Kidney (tissue), 14 donors: ENCODE results near the gene FAM240B. TPM values are rescaled to one million over a fixed set of nuclear protein-coding genes. Genes with fewer than 3 reads are reported as not detected.

Source experiments
- DNase-seq, 5 donors: peaks; one replicate each; pipeline ENCODE4 v3.0.0-alpha.2; 2013 to 2020
- FAIRE-seq: peaks from 2 replicates; lab custom pipeline; 2012; peaks lifted over from hg19 to GRCh38; lab: Jason Lieb, UNC
- H3K27ac ChIP-seq, 2 donors: one replicate each; pipeline ENCODE4 v1.7.0; 2013; ENCODE audit warnings: low read depth in 2 of 2, low read length in 2 of 2, inconsistent platforms in 1 of 2
- H3K27me3 ChIP-seq: one replicate; pipeline ENCODE4 v1.7.1; 2013; ENCODE audit warnings: low read length, inconsistent platforms; ENCODE audit not compliant: control insufficient read depth, insufficient read depth
- H3K36me3 ChIP-seq, 3 donors: one replicate each; pipeline versions ENCODE4 v1.7.0 to v1.7.1; 2013; ENCODE audit warnings: low read length in 3 of 3, control low read depth in 1 of 3, inconsistent platforms in 1 of 3; ENCODE audit not compliant: insufficient read depth in 3 of 3, control insufficient read depth in 2 of 3
- H3K4me1 ChIP-seq, 3 donors: one replicate each; pipeline versions ENCODE4 v1.7.0 to v1.7.1; 2013; ENCODE audit warnings: low read length in 3 of 3, inconsistent platforms in 1 of 3, low read depth in 1 of 3; ENCODE audit not compliant: control insufficient read depth in 2 of 3, insufficient read depth in 2 of 3
- H3K4me3 ChIP-seq, 3 donors: one replicate each; pipeline versions ENCODE4 v1.7.0 to v1.8.1; 2013; ENCODE audit warnings: low read length in 3 of 3, control low read depth in 1 of 3, inconsistent platforms in 1 of 3
- H3K9ac ChIP-seq, 3 donors: one replicate each; pipeline versions ENCODE4 v1.7.0 to v1.7.1; 2013; ENCODE audit warnings: low read length in 3 of 3, control low read depth in 1 of 3, inconsistent platforms in 1 of 3
- H3K9me3 ChIP-seq, 3 donors: one replicate each; pipeline versions ENCODE4 v1.7.0 to v1.7.1; 2013; ENCODE audit warnings: low read length in 3 of 3, control low read depth in 1 of 3, inconsistent platforms in 1 of 3; ENCODE audit not compliant: control insufficient read depth in 2 of 3, insufficient read depth in 1 of 3
- CTCF ChIP-seq: IDR thresholded peaks from 3 replicates; pipeline ENCODE4 v1.5.1; 2012; ENCODE audit warnings: mild to moderate bottlenecking, moderate library complexity, borderline replicate concordance; ENCODE audit not compliant: insufficient read depth; ENCODE audit errors: extremely low read depth
- intact Hi-C: fragments of 100-400 bp; cut with DNase I; formaldehyde crosslinking; loops from one replicate; pipeline ENCODE4 v1.11.1; 2022
- polyA plus RNA-seq: library from polyadenylated mRNA; stranded (reverse); fragments of 350-450 nt; fragmentation: Illumina TruSeq; extraction: RNeasy Lipid Tissue Mini Kit (QIAGEN cat#74804); gene quantifications from one replicate; pipeline ENCODE4 v1.2.3, GENCODE V29; 2014; ENCODE audit warnings: low read depth, low replicate concordance; ENCODE audit not compliant: insufficient read depth
- total RNA-seq: library from RNA; stranded (reverse); fragmentation: NEBNext Ultra II Directional; extraction: Animal tissue kit (Norgen Biotek cat#: 25700); gene quantifications from one replicate; pipeline ENCODE4 v1.2.1, GENCODE V29; 2021
- donor health status: control.
- donor health status: control.
- donor health status: control.
- donor health status: control.
- donor health status: control.
- donor health status: DM: yes; HTN: yes; CAD: no.
- donor health status: Normal renal cell carcinoma (clear cell type).

Gene FAM240B
- total and polyA plus RNA-seq, 2 donors from 2014 or later = not detected

- H3K9ac ChIP-seq = no peak overlapping the region
- H3K9me3 ChIP-seq = no peaks in the 10 kb centered on the region
- no peak for TF ChIP-seq CTCF
- FAIRE-seq (no peak), DNase-seq (no peak)
- intact Hi-C loops = no loop called here
- H3K27ac ChIP-seq = no peak overlapping the region
- H3K4me3 ChIP-seq = no peak overlapping the region
- peaks cover 0 to 3% (median 3%) of the 10 kb centered on the region in 3 donors for H3K4me1 ChIP-seq
- no peaks in the 10 kb centered on the region for H3K36me3 ChIP-seq
- no peaks in the 10 kb centered on the region for H3K27me3 ChIP-seq
These were observed 34.4 kb downstream of the FAM240B start for GRCh38 chr9:38685535-38685934.

GRCh38 chr9:38683336-38683735 lies 36.6 kb downstream of the FAM240B start:
- FAIRE-seq (no peak), DNase-seq (no peak)
- no peak overlapping the region for H3K27ac ChIP-seq
- intact Hi-C loops = no loop called here
- no peak for TF ChIP-seq CTCF
- H3K4me1 ChIP-seq = peaks cover 0 to 3% (median 3%) of the 10 kb centered on the region in 3 donors
- no peaks in the 10 kb centered on the region for H3K9me3 ChIP-seq
- H3K36me3 ChIP-seq = no peaks in the 10 kb centered on the region
- H3K4me3 ChIP-seq = no peak overlapping the region
- H3K27me3 ChIP-seq = no peaks in the 10 kb centered on the region
- no peak overlapping the region for H3K9ac ChIP-seq

DNA sequence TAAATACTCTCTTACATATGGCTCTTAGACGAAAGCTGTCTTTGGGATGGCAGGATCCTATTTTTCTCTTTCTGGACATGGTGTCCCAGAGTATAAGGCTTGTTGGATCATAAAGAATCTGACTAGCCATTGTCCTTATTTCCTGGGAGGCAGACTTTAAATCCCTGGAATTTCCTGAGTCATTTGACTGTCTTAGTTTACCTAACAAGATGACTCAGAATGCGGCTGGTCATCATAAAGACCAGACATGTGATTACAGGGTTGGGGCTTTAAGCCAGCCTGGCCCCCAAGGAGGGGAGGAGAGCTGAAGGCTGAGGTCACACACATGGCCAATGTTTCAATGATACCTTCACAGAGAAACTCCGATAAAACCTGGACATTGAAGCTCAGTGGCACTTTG lies 37.2 kb downstream of the FAM240B start:
- no peak for FAIRE-seq
- TF ChIP-seq CTCF = no peak

GRCh38 chr9:38681747-38682227 lies 38.1 kb downstream of the FAM240B start:
- FAIRE-seq = no peak
- Histone ChIP-seq H3K27ac (no peak overlapping the region), H3K4me3 (no peak overlapping the region), H3K9me3 (no peaks in the 10 kb centered on the region), H3K4me1 (peaks cover 0 to under 1% (median 0%) of the 10 kb centered on the region in 3 donors), H3K36me3 (no peaks in the 10 kb centered on the region), H3K9ac (no peak overlapping the region), H3K27me3 (no peaks in the 10 kb centered on the region)
- intact Hi-C loops = no loop called here
- TF ChIP-seq CTCF = no peak
- no peak for DNase-seq

More for the DNA sequence above, 37.2 kb downstream of the FAM240B start:
- DNase-seq = no peak
- no peak overlapping the region for H3K27ac ChIP-seq
- H3K9me3 ChIP-seq = no peaks in the 10 kb centered on the region
- no peak overlapping the region for H3K4me3 ChIP-seq
- H3K36me3 ChIP-seq = no peaks in the 10 kb centered on the region
- H3K9ac ChIP-seq = no peak overlapping the region
- H3K27me3 ChIP-seq = no peaks in the 10 kb centered on the region
- intact Hi-C loops = no loop called here
- peaks cover 0 to 3% (median 3%) of the 10 kb centered on the region in 3 donors for H3K4me1 ChIP-seq
